PC-9 (cell line): Measurements from ENCODE around the gene CHN1.

Experiments
- CTCF ChIP-seq: fragments of 200-600 bp; sonication (generic); conservative IDR thresholded peaks from 2 replicates; pipeline ENCODE4 v1.6.1; 2017; ENCODE audit warnings: mixed run types, antibody characterized with exemption, mild to moderate bottlenecking, moderate library complexity
- EZH2 ChIP-seq: fragments of 200-600 bp; sonication (generic); IDR thresholded peaks from 2 replicates; pipeline ENCODE4 v1.8.0; 2017; ENCODE audit warnings: antibody characterized with exemption, low read depth

- TF ChIP-seq CTCF, result no peak
- TF ChIP-seq EZH2, result no peak
Measured at GRCh38 chr2:174794851-174795374, 210.3 kb downstream of the CHN1 start.
